Activated CD4-positive, alpha-beta T cell treated with anti-CD3 and anti-CD28 coated beads, Interleukin-2, amount 50 U/mL, for 24 hours (primary cell): ENCODE data around the gene MPND.
A peak's percentile ranks its signal among the peaks of the same experiment; 100 is the strongest.

Experiments used
- DNase-seq, 2 donors: peaks; one replicate each; pipeline ENCODE4 v3.0.0-alpha.2; 2020; ENCODE audit warnings: low read depth in 1 of 2, low spot score in 1 of 2

MPND gene

GRCh38 chr19:4365791-4366665 is 22.7 kb downstream of the MPND start:
- no peak for DNase-seq

GRCh38 chr19:4366666-4367335 is 23.4 kb downstream of the MPND start:
- DNase-seq: no peak

GRCh38 chr19:4367336-4367723 is 24.0 kb downstream of the MPND start:
- no peak for DNase-seq

- no peak for DNase-seq
Observed at GRCh38 chr19:4367781-4368127, 24.4 kb downstream of the MPND start.

GRCh38 chr19:4368128-4368820 is 24.9 kb downstream of the MPND start:
- no peak for DNase-seq

- DNase-seq: peak; percentile 19 to 60
Observed at GRCh38 chr19:4369109-4369887, 25.9 kb downstream of the MPND start.

GRCh38 chr19:4369888-4370260 is 26.5 kb downstream of the MPND start:
- peak; percentile 42 to 59 for DNase-seq

- no peak for DNase-seq
Observed at GRCh38 chr19:4370418-4371041, 27.2 kb downstream of the MPND start.

GRCh38 chr19:4371247-4372164 is 28.1 kb downstream of the MPND start:
- no peak for DNase-seq

- no peak for DNase-seq
Observed at GRCh38 chr19:4372165-4373012, 29.0 kb downstream of the MPND start.

GRCh38 chr19:4373013-4373367 is 29.6 kb downstream of the MPND start:
- no peak for DNase-seq

GRCh38 chr19:4373601-4374497 is 30.5 kb downstream of the MPND start:
- no peak for DNase-seq

GRCh38 chr19:4374498-4375163 is 31.3 kb downstream of the MPND start:
- DNase-seq: no peak

- DNase-seq: no peak
Observed at GRCh38 chr19:4375164-4376027, 32.0 kb downstream of the MPND start.

- DNase-seq: no peak
Observed at GRCh38 chr19:4376028-4376670, 32.8 kb downstream of the MPND start.

- DNase-seq: no peak
Observed at GRCh38 chr19:4376671-4376990, 33.3 kb downstream of the MPND start.
